Measurements from ENCODE around the gene COLEC12. TPM values are rescaled to one million over a fixed set of nuclear protein-coding genes. Genes with fewer than 3 reads are reported as not detected.

COLEC12 gene
- total and polyA plus RNA-seq, 2 experiments from 2014 or later, result 19.4 to 25.9 TPM

DNA sequence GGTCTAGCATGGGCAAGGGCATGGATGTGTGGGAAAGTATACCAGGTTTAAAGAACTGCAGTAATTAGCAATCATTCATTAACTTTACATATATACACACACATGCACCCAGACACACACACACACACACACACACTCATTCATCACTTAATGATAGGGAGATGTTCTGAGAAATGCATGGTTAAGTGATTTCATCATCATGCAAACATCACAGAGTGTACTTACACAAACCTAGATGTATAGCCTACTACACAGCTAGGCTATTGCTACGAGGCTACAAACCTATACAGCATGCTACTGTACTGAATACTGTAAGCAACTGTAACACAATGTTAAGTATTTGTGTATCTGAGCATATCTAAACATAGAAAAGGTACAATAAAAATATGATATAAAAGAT, 83.6 kb downstream of the COLEC12 start:
- no peak overlapping the region for H3K4me3 ChIP-seq
- DNase-seq, result no peak
- no peaks in the 10 kb centered on the region for H3K27me3 ChIP-seq (replicated peaks; ENCODE audit: insufficient read depth)
- 82 to 94% methylated on average over 1 of the region's 1 CpG for WGBS, 2 experiments (ENCODE audit: low coverage in 1 of 2, low lambda C conversion rate in 2 of 2, missing lambda C conversion rate in 2 of 2)
- H3K27ac ChIP-seq, result no peak overlapping the region
- H3K4me2 ChIP-seq (ENCODE audit: unreplicated experiment), result no peak overlapping the region
- H2AFZ ChIP-seq, result no peak overlapping the region
- peaks cover 56% of the 10 kb centered on the region for H3K4me1 ChIP-seq (ENCODE audit: insufficient read depth)
- H3K9me3 ChIP-seq (ENCODE audit: low read depth), result no peaks in the 10 kb centered on the region
- TF ChIP-seq EZH2 (IDR thresholded peaks at IDR 0.05; ENCODE audit: insufficient read depth, poor library complexity, severe bottlenecking), result no peak
- TF ChIP-seq EZH2phosphoT487 (IDR thresholded peaks at IDR 0.05; ENCODE audit: insufficient read depth, low read depth), result no peak
- no peak overlapping the region for H3K9ac ChIP-seq
- H3K36me3 ChIP-seq (ENCODE audit: low read depth), result no peaks in the 10 kb centered on the region
- H4K20me1 ChIP-seq (ENCODE audit: insufficient read depth), result no peaks in the 10 kb centered on the region
- in situ Hi-C loops (cut with MboI), result no loop called here
- H3F3A ChIP-seq (ENCODE audit: insufficient read depth), result peaks cover 70% of the 10 kb centered on the region
- no peaks in the 10 kb centered on the region for H3K9me2 ChIP-seq (ENCODE audit: insufficient read depth)
- H3K79me2 ChIP-seq (ENCODE audit: insufficient read depth), result 0 out of 2 replicates have a peak, but pooled peaks cover 4% of the 10 kb centered on the region

DNA sequence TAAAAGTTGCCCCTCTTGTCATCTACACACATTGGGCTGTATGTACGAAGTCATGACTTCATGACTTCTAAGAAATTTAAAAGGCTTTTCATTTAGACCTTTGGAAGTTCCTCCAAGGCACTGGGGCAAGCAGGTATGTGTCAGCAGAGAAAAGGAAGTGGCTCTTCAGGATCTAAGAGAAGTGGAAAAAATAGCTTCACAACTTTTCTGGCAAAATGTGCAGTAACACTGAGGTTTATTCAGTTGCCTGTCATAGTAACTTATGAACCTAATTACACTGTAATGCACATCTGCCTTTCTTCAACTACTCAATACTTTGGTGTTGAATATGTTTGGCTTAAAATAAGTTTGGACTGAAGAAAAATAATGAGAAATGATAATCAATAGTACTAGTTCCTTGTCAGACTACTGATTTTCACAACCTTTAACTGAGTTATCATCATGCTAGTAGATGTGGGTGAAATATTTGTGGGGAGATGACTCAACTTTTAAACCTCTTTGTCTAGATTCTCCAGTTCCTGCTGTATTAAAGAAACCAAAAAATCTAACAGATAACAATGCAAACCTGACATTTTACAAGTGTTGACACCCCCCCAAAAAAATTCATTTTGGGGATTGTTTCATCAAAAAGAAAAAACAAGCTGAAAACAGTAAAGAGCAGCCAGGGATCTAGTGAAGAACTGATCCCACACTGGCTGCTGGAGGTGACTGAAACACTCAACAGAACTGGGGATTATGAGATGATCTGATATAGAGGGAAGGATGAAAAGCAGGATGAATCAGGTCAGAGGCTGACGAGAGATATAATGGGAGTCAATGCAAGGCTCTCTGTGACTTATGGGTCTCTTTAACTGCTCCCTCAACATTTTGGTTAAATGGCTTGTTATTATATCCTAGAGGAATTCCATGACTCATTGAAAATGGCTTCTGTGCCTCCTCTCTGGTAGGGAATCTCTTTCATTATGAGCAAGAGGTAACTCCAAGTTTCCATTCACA, 84.6 kb downstream of the COLEC12 start:
- no peaks in the 10 kb centered on the region for H3K9me3 ChIP-seq (ENCODE audit: low read depth)
- peak overlapping the region; percentile 51 for H3K4me3 ChIP-seq
- H3K4me1 ChIP-seq (ENCODE audit: insufficient read depth), result peaks cover 46% of the 10 kb centered on the region
- H3K4me2 ChIP-seq (ENCODE audit: unreplicated experiment), result peak overlapping the region; percentile 80
- peak; percentile 86 for DNase-seq
- H3F3A ChIP-seq (ENCODE audit: insufficient read depth), result peaks cover 63% of the 10 kb centered on the region
- TF ChIP-seq EZH2 (IDR thresholded peaks at IDR 0.05; ENCODE audit: insufficient read depth, poor library complexity, severe bottlenecking), result no peak
- no peak for TF ChIP-seq EZH2phosphoT487 (IDR thresholded peaks at IDR 0.05; ENCODE audit: insufficient read depth, low read depth)
- H3K36me3 ChIP-seq (ENCODE audit: low read depth), result no peaks in the 10 kb centered on the region
- in situ Hi-C loops (cut with MboI), result no loop called here
- H3K9ac ChIP-seq, result peak overlapping the region; percentile 65
- H3K27me3 ChIP-seq (replicated peaks; ENCODE audit: insufficient read depth), result no peaks in the 10 kb centered on the region
- H3K27ac ChIP-seq, result peak overlapping the region; percentile 90
- H4K20me1 ChIP-seq (ENCODE audit: insufficient read depth), result no peaks in the 10 kb centered on the region
- H3K9me2 ChIP-seq (ENCODE audit: insufficient read depth), result no peaks in the 10 kb centered on the region
- H2AFZ ChIP-seq, result no peak overlapping the region
- WGBS, 2 experiments (ENCODE audit: low coverage in 1 of 2, low lambda C conversion rate in 2 of 2, missing lambda C conversion rate in 2 of 2), result 40 to 43% methylated on average over 2 of the region's 2 CpGs
- H3K79me2 ChIP-seq (ENCODE audit: insufficient read depth), result peaks cover 10% of the 10 kb centered on the region; the same call in 1 of the 2 replicates

DNA sequence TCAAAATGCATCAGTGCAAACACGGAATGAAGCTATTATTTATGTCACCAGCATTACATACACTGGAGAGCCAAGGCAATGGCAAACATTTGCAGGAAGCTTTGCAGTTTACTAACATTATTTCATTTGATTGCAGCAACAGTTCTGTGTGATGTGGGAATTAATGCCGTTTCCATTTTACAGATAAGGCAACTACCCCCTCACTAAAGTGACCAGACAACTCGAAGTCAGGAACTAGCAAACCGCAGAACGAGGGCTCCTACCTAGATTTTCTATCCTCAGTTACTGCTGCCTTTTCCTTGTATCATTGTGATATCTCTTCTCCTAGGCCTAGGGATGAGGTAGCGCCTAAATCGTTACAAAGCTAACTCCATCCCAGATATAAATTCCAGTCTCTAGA, 85.5 kb downstream of the COLEC12 start:
- Histone ChIP-seq H3K4me3 (peak overlapping the region; percentile 51; the same call in 1 of the 2 replicates), H3K9ac (peak overlapping the region; percentile 65; the same call in 1 of the 2 replicates), H3K4me1 (ENCODE audit: insufficient read depth) (peaks cover 38% of the 10 kb centered on the region), H3K79me2 (ENCODE audit: insufficient read depth) (peaks cover 15% of the 10 kb centered on the region; the same call in 1 of the 2 replicates), H4K20me1 (ENCODE audit: insufficient read depth) (no peaks in the 10 kb centered on the region), H3K9me2 (ENCODE audit: insufficient read depth) (no peaks in the 10 kb centered on the region), H3K36me3 (ENCODE audit: low read depth) (no peaks in the 10 kb centered on the region), H3F3A (ENCODE audit: insufficient read depth) (peaks cover 55% of the 10 kb centered on the region), H3K27me3 (replicated peaks; ENCODE audit: insufficient read depth) (no peaks in the 10 kb centered on the region), H2AFZ (no peak overlapping the region), H3K27ac (peak overlapping the region; percentile 90), H3K4me2 (ENCODE audit: unreplicated experiment) (peak overlapping the region; percentile 80), H3K9me3 (ENCODE audit: low read depth) (no peaks in the 10 kb centered on the region)
- TF ChIP-seq EZH2 (IDR thresholded peaks at IDR 0.05; ENCODE audit: insufficient read depth, poor library complexity, severe bottlenecking) (no peak), EZH2phosphoT487 (IDR thresholded peaks at IDR 0.05; ENCODE audit: insufficient read depth, low read depth) (no peak)
- 81 to 90% methylated on average over 7 of the region's 7 CpGs for WGBS, 2 experiments (ENCODE audit: low coverage in 1 of 2, low lambda C conversion rate in 2 of 2, missing lambda C conversion rate in 2 of 2)
- no peak for DNase-seq
- in situ Hi-C loops (cut with MboI), result no loop called here

DNA sequence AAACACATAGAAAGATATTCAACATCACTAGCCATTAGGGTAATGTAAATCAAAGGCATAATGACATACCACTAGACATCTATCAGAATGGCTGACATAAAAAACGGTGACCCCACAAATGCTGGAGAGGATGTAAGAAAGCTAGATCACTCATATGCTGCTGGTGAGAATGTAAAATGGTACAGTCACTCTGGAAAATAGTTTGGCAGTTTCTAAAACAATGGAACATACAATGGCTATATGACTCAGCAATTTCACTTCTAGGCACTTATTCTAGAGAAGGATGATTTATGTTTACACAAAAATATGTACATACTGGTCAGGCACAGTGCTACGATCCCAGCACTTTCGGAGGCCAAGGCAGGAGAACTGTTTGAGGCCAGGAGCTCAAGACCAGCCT, 87.3 kb downstream of the COLEC12 start:
- Histone ChIP-seq H3K79me2 (ENCODE audit: insufficient read depth) (peaks cover 19% of the 10 kb centered on the region; the same call in 1 of the 2 replicates), H3K9me2 (ENCODE audit: insufficient read depth) (no peaks in the 10 kb centered on the region), H3K27ac (no peak overlapping the region), H3K4me1 (ENCODE audit: insufficient read depth) (peaks cover 35% of the 10 kb centered on the region), H3K4me3 (no peak overlapping the region), H3F3A (ENCODE audit: insufficient read depth) (peaks cover 47% of the 10 kb centered on the region), H4K20me1 (ENCODE audit: insufficient read depth) (no peaks in the 10 kb centered on the region), H3K4me2 (ENCODE audit: unreplicated experiment) (no peak overlapping the region), H2AFZ (no peak overlapping the region), H3K36me3 (ENCODE audit: low read depth) (no peaks in the 10 kb centered on the region), H3K9ac (no peak overlapping the region), H3K9me3 (ENCODE audit: low read depth) (no peaks in the 10 kb centered on the region), H3K27me3 (replicated peaks; ENCODE audit: insufficient read depth) (no peaks in the 10 kb centered on the region)
- DNase-seq, result peak; percentile 51
- TF ChIP-seq EZH2 (IDR thresholded peaks at IDR 0.05; ENCODE audit: insufficient read depth, poor library complexity, severe bottlenecking), result no peak
- TF ChIP-seq EZH2phosphoT487 (IDR thresholded peaks at IDR 0.05; ENCODE audit: insufficient read depth, low read depth), result no peak
- 56 to 72% methylated on average over 3 of the region's 3 CpGs for WGBS, 2 experiments (ENCODE audit: low coverage in 1 of 2, low lambda C conversion rate in 2 of 2, missing lambda C conversion rate in 2 of 2)
- in situ Hi-C loops (cut with MboI), result no loop called here

All from GM23248 (cell line).